IMR-90 (cell line): ENCODE data around the gene CORO1C. TPM values are rescaled to one million over a fixed set of nuclear protein-coding genes. Genes with fewer than 3 reads are reported as not detected.

Experiments used
- ATAC-seq: fragments of 200-7000 bp; cut with Tn5 transposase; 2 replicates; pipeline ENCODE4 v1.9.1; 2020; ENCODE audit warnings: low read depth, mild to moderate bottlenecking, moderate library complexity
- BruUV-seq: library from RNA; stranded (reverse); fragments of 400-500 nt; replicated peaks from 2 replicates; lab custom pipeline; 2021; lab: Mats Ljungman, UMichigan
- CTCF ChIA-PET: fragments of 300-600 bp; formaldehyde crosslinking; extraction: SDS; loops from one replicate; lab custom pipeline; 2021; ENCODE audit warnings: antibody characterized with exemption; lab: Yijun Ruan, JAX
- POLR2A ChIA-PET: fragments of 300-600 bp; sonication (Branson Sonifier 250); formaldehyde crosslinking; loops from one replicate; lab custom pipeline; 2022; ENCODE audit warnings: antibody characterized with exemption; ENCODE audit not compliant: unreplicated experiment; lab: Charles Lee
- DNase-seq: peaks from one replicate; pipeline ENCODE4 v3.0.0; 2013
- H2AFZ ChIP-seq: replicated peaks from 2 replicates; pipeline ENCODE3; 2013; ENCODE audit warnings: low read length, mild to moderate bottlenecking; ENCODE audit not compliant: poor library complexity
- H2AK5ac ChIP-seq: 2 replicates; pipeline ENCODE4 v1.6.1; 2013; ENCODE audit warnings: low read depth, low read length, inconsistent platforms
- H2AK9ac ChIP-seq: replicated peaks from 2 replicates; pipeline ENCODE3; 2013; ENCODE audit warnings: mild to moderate bottlenecking, low read depth, low read length, moderate library complexity; ENCODE audit not compliant: poor library complexity
- H2BK120ac ChIP-seq: 2 replicates; pipeline ENCODE4 v1.6.1; 2013; ENCODE audit warnings: low read depth, low read length, inconsistent platforms
- H2BK15ac ChIP-seq: 3 replicates; pipeline ENCODE4 v1.6.1; 2013; ENCODE audit warnings: low read depth, low read length, inconsistent platforms
- H2BK20ac ChIP-seq: 2 replicates; pipeline ENCODE4 v1.6.1; 2013; ENCODE audit warnings: low read depth, mild to moderate bottlenecking, inconsistent platforms, low read length, moderate library complexity
- H2BK5ac ChIP-seq: 2 replicates; pipeline ENCODE4 v1.6.1; 2013; ENCODE audit warnings: mild to moderate bottlenecking, low read depth, low read length, inconsistent platforms; ENCODE audit not compliant: poor library complexity, severe bottlenecking
- H3K14ac ChIP-seq: replicated peaks from 2 replicates; pipeline ENCODE4 v1.6.1; 2013; ENCODE audit warnings: low read depth, low read length, inconsistent platforms
- H3K18ac ChIP-seq: 2 replicates; pipeline ENCODE4 v1.6.1; 2013; ENCODE audit warnings: low read depth, low read length, control low read depth
- H3K23ac ChIP-seq: 2 replicates; pipeline ENCODE4 v1.6.1; 2013; ENCODE audit warnings: low read depth, low read length, inconsistent platforms
- H3K27ac ChIP-seq: 2 replicates; pipeline ENCODE4 v1.5.1; 2013; ENCODE audit warnings: mild to moderate bottlenecking, control low read depth, low read length; ENCODE audit not compliant: insufficient read depth
- H3K27me3 ChIP-seq: 2 replicates; pipeline ENCODE4 v1.6.1; 2013; ENCODE audit warnings: low read length; ENCODE audit not compliant: control insufficient read depth, insufficient read depth
- H3K36me3 ChIP-seq: 2 replicates; pipeline ENCODE4 v1.6.1; 2013; ENCODE audit warnings: low read length, mixed read lengths; ENCODE audit not compliant: control insufficient read depth, insufficient read depth
- H3K4ac ChIP-seq: 2 replicates; pipeline ENCODE4 v1.6.1; 2013; ENCODE audit warnings: low read depth, low read length, inconsistent platforms
- H3K4me1 ChIP-seq: 2 replicates; pipeline ENCODE4 v1.6.1; 2013; ENCODE audit warnings: low read length, mixed read lengths; ENCODE audit not compliant: control insufficient read depth, insufficient read depth
- H3K4me2 ChIP-seq: 2 replicates; pipeline ENCODE4 v1.6.1; 2013; ENCODE audit warnings: low read depth, mild to moderate bottlenecking, control low read depth, low read length, moderate library complexity
- H3K4me3 ChIP-seq: 2 replicates; pipeline ENCODE4 v1.5.1; 2013; ENCODE audit warnings: low read depth, mild to moderate bottlenecking, control low read depth, low read length, moderate library complexity; ENCODE audit not compliant: insufficient read depth
- H3K56ac ChIP-seq: 2 replicates; pipeline ENCODE4 v1.6.1; 2013; ENCODE audit warnings: low read length, inconsistent platforms; ENCODE audit not compliant: insufficient read depth; ENCODE audit errors: extremely low read depth
- H3K79me1 ChIP-seq, 2 experiments: 2 replicates each; pipeline ENCODE4 v1.6.1; 2013; ENCODE audit warnings: low read length in 2 of 2, inconsistent platforms in 1 of 2, low read depth in 1 of 2
- H3K9ac ChIP-seq: 2 replicates; pipeline ENCODE4 v1.6.1; 2013; ENCODE audit warnings: low read depth, low read length, control low read depth
- H3K9me1 ChIP-seq: 2 replicates; pipeline ENCODE4 v1.6.1; 2013; ENCODE audit warnings: low read length, inconsistent platforms; ENCODE audit not compliant: insufficient read depth
- H3K9me3 ChIP-seq: 2 replicates; pipeline ENCODE4 v1.6.1; 2013; ENCODE audit warnings: low read length; ENCODE audit not compliant: control insufficient read depth, insufficient read depth
- H4K20me1 ChIP-seq: 2 replicates; pipeline ENCODE4 v1.6.1; 2013; ENCODE audit warnings: low read length, inconsistent platforms; ENCODE audit not compliant: insufficient read depth
- H4K5ac ChIP-seq: 2 replicates; pipeline ENCODE4 v1.6.1; 2013; ENCODE audit warnings: mild to moderate bottlenecking, low read depth, low read length, control low read depth
- H4K8ac ChIP-seq, 2 experiments: 2 replicates each; pipeline ENCODE4 v1.6.1; 2013; ENCODE audit warnings: low read depth in 2 of 2, low read length in 2 of 2, control low read depth in 1 of 2, inconsistent platforms in 1 of 2
- H4K91ac ChIP-seq: 2 replicates; pipeline ENCODE4 v1.6.1; 2013; ENCODE audit warnings: low read depth, low read length, inconsistent platforms; ENCODE audit not compliant: insufficient read depth
- BHLHE40 ChIP-seq: fragments of 150-350 bp; IDR thresholded peaks from 2 replicates; pipeline ENCODE4 v1.6.1; 2016; ENCODE audit warnings: mild to moderate bottlenecking, low read depth, low read length
- FOS ChIP-seq: fragments of 150-350 bp; IDR thresholded peaks from 2 replicates; pipeline ENCODE4 v1.6.1; 2016; ENCODE audit warnings: low read depth, low read length
- MAZ ChIP-seq: IDR thresholded peaks from 2 replicates; pipeline ENCODE4 v1.6.1; 2012; ENCODE audit warnings: low read depth, mild to moderate bottlenecking, low read length, improper control_type of control experiment, moderate library complexity, borderline replicate concordance
- NFE2L2 ChIP-seq: fragments of 150-350 bp; IDR thresholded peaks from 2 replicates; pipeline ENCODE4 v1.6.1; 2016; ENCODE audit warnings: low read depth, mild to moderate bottlenecking, low read length
- RFX5 ChIP-seq: IDR thresholded peaks from 2 replicates; pipeline ENCODE4 v1.8.0; 2012; ENCODE audit warnings: low read depth, mild to moderate bottlenecking, low read length, moderate library complexity
- SMC3 ChIP-seq: fragments of 150-350 bp; IDR thresholded peaks from 2 replicates; pipeline ENCODE4 v1.6.1; 2016; ENCODE audit warnings: low read depth, mild to moderate bottlenecking, antibody characterized with exemption, low read length, moderate library complexity
- WGBS, 2 experiments: methylation state at CpG; one replicate each; pipeline versions ENCODE4 v1.1.5 to v1.1.7; 2013; ENCODE audit warnings: missing lambda C conversion rate in 2 of 2; ENCODE audit not compliant: insufficient read length in 1 of 2; ENCODE audit errors: extremely low coverage in 2 of 2; 5-methylcytosine and 5-hydroxymethylcytosine counted together
- dilution Hi-C: fragments of 300-500 bp; cut with HindIII; formaldehyde crosslinking; loops from one replicate; pipeline ENCODE4 v1.14.3; 2018; ENCODE audit warnings: low sequenced_read_pairs; ENCODE audit not compliant: unreplicated experiment
- in situ Hi-C: fragments of 300-500 bp; cut with MboI; formaldehyde crosslinking; loops from 3 replicates; pipeline ENCODE4 v1.14.3; 2019; ENCODE audit warnings: low sequenced_read_pairs, inconsistent platforms, mixed read lengths
- intact Hi-C: fragments of 100-400 bp; cut with micrococcal nuclease; formaldehyde crosslinking; loops from 2 replicates; pipeline ENCODE4 v1.10.0; 2022
- polyA plus RNA-seq, 3 experiments: library from polyadenylated mRNA; depleted of rRNA; stranded (reverse); fragments of >200 nt; gene quantifications; 2 replicates each; pipeline ENCODE4 v1.2.3, GENCODE V29; 2012; ENCODE audit warnings: low replicate concordance in 1 of 3
- total RNA-seq: library from RNA; depleted of rRNA; stranded (reverse); fragments of >200 nt; gene quantifications from 2 replicates; pipeline ENCODE4 v1.2.3, GENCODE V29; 2012
- TF ChIP-seq, protein P1 (sequence below): fragments of 150-350 bp; IDR thresholded peaks from 2 replicates; pipeline ENCODE4 v1.6.1; 2016; ENCODE audit warnings: low read depth, mild to moderate bottlenecking, low read length, moderate library complexity, borderline replicate concordance
- TF ChIP-seq, protein P2 (sequence below): conservative IDR thresholded peaks from 2 replicates; pipeline ENCODE4 v1.5.1; 2012; ENCODE audit warnings: mild to moderate bottlenecking, low read depth, low read length, improper control_type of control experiment
- TF ChIP-seq, protein P3 (sequence below): fragments of 150-350 bp; IDR thresholded peaks from 2 replicates; pipeline ENCODE4 v1.6.1; 2017; ENCODE audit warnings: mild to moderate bottlenecking, antibody characterized with exemption, low read length, low read depth

Gene CORO1C
- total and polyA plus RNA-seq, 2 of the 4 experiments (the other 2 are of a cell fraction) = 675 to 1,100 TPM

DNA sequence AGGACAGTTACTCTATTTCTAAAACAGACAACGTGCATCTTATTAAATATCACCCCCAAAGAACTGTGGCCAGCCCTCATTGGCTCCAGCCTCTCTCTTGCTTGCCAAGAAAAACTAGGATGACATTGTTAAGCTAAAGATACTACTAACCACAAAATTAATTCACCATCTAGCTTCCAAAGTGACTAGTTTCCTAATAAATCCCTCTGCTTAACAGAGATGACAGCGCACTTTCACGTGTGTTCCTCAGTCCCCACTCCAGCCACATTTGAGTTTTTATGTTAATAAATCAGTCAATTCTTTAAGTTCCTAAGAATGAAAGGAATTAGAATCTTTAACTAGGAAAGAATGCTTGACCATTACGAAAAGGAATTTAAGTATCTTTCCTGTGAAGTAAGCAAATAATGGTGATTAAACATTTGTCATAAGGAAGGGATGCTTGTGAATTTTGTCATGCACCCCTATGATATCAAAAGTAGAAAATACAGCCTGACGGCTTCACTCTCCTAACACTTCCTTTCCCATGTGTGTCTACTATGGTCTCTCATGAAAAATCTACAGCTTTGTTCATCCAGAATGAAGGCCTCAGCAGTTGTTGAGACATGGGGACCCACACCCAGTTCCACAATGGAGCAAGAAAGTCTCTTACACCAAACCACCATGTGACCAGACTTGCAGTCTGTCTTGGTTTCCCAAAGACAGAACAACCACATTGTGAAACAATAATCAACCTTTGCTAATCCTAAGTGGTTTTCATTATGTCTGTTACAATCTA, 8.1 kb downstream of the CORO1C start (continued):
- TF ChIP-seq, protein P1, sequence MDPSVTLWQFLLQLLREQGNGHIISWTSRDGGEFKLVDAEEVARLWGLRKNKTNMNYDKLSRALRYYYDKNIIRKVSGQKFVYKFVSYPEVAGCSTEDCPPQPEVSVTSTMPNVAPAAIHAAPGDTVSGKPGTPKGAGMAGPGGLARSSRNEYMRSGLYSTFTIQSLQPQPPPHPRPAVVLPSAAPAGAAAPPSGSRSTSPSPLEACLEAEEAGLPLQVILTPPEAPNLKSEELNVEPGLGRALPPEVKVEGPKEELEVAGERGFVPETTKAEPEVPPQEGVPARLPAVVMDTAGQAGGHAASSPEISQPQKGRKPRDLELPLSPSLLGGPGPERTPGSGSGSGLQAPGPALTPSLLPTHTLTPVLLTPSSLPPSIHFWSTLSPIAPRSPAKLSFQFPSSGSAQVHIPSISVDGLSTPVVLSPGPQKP = no peak
- TF ChIP-seq FOS = no peak

DNA sequence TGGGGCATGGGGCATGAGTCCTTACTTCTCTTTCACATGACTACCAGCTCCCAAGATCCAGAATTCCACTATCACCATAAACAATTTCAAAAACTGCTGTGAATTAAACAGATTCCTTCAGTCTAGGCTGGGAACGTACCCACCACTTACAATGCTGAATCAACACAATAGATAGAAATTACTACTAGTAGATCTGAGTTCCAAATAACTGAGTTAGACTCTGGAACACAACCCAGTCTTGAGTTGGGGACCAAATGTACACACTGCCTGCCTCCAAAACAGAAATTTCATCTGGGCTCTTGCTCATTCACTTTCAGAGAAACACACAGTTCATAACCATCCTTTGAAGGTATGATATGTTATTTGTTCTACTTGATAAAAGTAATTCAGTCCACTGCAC, 8.9 kb downstream of the CORO1C start:
- Histone ChIP-seq H3K4me1 (peaks cover 37% of the 10 kb centered on the region), H3K4ac (peak overlapping the region; percentile 95), H4K8ac (peak overlapping the region; percentile 82 to 90), H4K5ac (peak overlapping the region; percentile 65), H2BK20ac (peak overlapping the region; percentile 57), H3K56ac (peak overlapping the region; percentile 82), H2BK15ac (peak overlapping the region; percentile 77; the same call in 2 of the 3 replicates), H3K9me1 (peaks cover 13% of the 10 kb centered on the region), H2AK9ac (no peak overlapping the region), H2BK5ac (peak overlapping the region; percentile 92), H3K14ac (peak overlapping the region; percentile 97), H2AK5ac (peak overlapping the region; percentile 93), H3K4me3 (no peak overlapping the region), H4K91ac (peak overlapping the region; percentile 86), H2AFZ (no peak overlapping the region), H3K27me3 (no peaks in the 10 kb centered on the region), H3K27ac (peak overlapping the region; percentile 98), H3K18ac (peak overlapping the region; percentile 90), H3K79me1 (peaks cover 0 to 18% of the 10 kb centered on the region in 2 experiments; a peak in 2 of 4 replicates), H3K9ac (peak overlapping the region; percentile 74), H4K20me1 (peaks cover 75% of the 10 kb centered on the region), H3K9me3 (no peaks in the 10 kb centered on the region), H3K36me3 (peaks cover 2% of the 10 kb centered on the region; the same call in 1 of the 2 replicates), H2BK120ac (peak overlapping the region; percentile 83), H3K4me2 (peak overlapping the region; percentile 63), H3K23ac (peak overlapping the region; percentile 92)
- peak; percentile 2 for ATAC-seq
- dilution Hi-C loops (no loop called here), intact Hi-C loops (loop anchor here (1.0 to 2.0 kb wide), 2 partner anchors 26 to 132 kb away; no protein-coding TSS in a partner anchor), in situ Hi-C loops (loop anchor here (10.0 kb wide), 1 partner anchor 132 kb away; the partner anchor contains the start of gene SSH1)
- WGBS, 2 experiments = no CpG with 5 or more reads among the region's 1 CpG
- no peak for DNase-seq
- TSS peak; percentile 77 for BruUV-seq
- POLR2A ChIA-PET = interaction anchor here (0.6 to 1.2 kb wide), 3 partner anchors 9 to 141 kb away, joined by 3 to 6 read pairs (median 3); no protein-coding TSS in a partner anchor
- CTCF ChIA-PET = no interaction called here
- TF ChIP-seq MAZ (no peak), FOS (no peak), RFX5 (no peak), BHLHE40 (no peak), SMC3 (no peak), NFE2L2 (no peak)
- TF ChIP-seq, protein P2, sequence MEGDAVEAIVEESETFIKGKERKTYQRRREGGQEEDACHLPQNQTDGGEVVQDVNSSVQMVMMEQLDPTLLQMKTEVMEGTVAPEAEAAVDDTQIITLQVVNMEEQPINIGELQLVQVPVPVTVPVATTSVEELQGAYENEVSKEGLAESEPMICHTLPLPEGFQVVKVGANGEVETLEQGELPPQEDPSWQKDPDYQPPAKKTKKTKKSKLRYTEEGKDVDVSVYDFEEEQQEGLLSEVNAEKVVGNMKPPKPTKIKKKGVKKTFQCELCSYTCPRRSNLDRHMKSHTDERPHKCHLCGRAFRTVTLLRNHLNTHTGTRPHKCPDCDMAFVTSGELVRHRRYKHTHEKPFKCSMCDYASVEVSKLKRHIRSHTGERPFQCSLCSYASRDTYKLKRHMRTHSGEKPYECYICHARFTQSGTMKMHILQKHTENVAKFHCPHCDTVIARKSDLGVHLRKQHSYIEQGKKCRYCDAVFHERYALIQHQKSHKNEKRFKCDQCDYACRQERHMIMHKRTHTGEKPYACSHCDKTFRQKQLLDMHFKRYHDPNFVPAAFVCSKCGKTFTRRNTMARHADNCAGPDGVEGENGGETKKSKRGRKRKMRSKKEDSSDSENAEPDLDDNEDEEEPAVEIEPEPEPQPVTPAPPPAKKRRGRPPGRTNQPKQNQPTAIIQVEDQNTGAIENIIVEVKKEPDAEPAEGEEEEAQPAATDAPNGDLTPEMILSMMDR = no peak
- TF ChIP-seq, protein P3, sequence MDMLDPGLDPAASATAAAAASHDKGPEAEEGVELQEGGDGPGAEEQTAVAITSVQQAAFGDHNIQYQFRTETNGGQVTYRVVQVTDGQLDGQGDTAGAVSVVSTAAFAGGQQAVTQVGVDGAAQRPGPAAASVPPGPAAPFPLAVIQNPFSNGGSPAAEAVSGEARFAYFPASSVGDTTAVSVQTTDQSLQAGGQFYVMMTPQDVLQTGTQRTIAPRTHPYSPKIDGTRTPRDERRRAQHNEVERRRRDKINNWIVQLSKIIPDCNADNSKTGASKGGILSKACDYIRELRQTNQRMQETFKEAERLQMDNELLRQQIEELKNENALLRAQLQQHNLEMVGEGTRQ = no peak
